ENCODE measurements around the gene RHOF. TPM values are rescaled to one million over a fixed set of nuclear protein-coding genes. Genes with fewer than 3 reads are reported as not detected.
A peak's percentile ranks its signal among the peaks of the same experiment; 100 is the strongest.

The RHOF gene
- total RNA-seq, 4 donors from 2014 or later: 14.1 to 24.3 (median 18.1) TPM

DNA sequence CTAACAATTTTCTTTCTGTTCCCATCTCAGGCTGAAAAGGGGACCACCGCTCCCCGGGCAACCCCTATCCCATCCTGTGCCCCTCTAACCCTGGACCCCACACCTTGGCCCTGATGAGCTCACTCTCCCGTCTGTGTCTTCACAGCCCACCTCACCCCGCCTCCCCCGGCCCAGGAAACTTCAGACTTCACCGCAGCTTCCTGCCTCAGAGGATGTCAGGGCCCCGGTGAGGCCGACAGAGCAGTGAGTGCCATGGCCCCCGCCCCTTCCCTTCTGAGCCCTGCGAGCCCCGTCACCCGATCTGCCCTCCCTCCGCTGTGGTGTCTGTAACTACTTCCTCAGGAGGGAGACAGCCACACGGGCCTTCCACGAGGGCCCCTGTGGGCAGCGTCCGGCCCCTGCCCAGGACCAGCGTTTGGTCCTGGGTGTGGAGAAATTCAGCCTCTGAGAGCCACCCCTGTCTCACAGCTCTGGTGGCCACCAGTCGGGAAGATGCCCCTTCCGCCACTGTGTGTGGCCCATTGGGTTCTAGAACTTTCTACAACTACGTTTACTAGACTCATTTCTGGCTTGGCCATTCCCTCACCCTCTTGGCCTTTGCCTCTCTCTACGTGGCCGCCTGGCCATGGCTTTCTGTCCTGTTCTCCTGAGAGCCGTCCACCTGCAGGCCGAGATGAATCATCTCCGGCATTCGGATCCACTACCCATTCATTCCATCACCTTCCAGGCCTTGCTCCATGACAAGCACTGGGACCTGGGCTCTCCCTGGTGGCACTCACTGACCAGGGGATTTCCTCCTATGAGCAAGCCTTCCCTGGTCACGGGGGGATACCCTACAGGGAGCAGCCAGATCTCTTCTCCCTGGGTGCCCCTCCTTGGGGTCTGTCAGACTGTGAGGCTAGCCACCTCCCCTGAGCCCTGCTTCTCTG lies 3.4 kb downstream of the RHOF start:
- H3K9me3 ChIP-seq: no peaks in the 10 kb centered on the region
- peak overlapping the region in 3 of 4 donors; percentile 13 to 88 (median 23) for H3K27ac ChIP-seq
- peak overlapping the region in 2 of 4 donors; percentile 4 to 18 for H3K4me3 ChIP-seq
- no peaks in the 10 kb centered on the region for H3K27me3 ChIP-seq
- peak in 1 of 2 donors; percentile 41 for DNase-seq (ENCODE audit: low spot score in 2 of 2)
- WGBS, 2 donors: 53% methylated on average over 28 of the region's 28 CpGs
- TF ChIP-seq EP300 (IDR thresholded peaks at IDR 0.05) (peak in 1 of 2 donors; percentile 6), POLR2A (IDR thresholded peaks at IDR 0.05) (peak in 1 of 2 donors; percentile 12)
- TF ChIP-seq, protein P1, sequence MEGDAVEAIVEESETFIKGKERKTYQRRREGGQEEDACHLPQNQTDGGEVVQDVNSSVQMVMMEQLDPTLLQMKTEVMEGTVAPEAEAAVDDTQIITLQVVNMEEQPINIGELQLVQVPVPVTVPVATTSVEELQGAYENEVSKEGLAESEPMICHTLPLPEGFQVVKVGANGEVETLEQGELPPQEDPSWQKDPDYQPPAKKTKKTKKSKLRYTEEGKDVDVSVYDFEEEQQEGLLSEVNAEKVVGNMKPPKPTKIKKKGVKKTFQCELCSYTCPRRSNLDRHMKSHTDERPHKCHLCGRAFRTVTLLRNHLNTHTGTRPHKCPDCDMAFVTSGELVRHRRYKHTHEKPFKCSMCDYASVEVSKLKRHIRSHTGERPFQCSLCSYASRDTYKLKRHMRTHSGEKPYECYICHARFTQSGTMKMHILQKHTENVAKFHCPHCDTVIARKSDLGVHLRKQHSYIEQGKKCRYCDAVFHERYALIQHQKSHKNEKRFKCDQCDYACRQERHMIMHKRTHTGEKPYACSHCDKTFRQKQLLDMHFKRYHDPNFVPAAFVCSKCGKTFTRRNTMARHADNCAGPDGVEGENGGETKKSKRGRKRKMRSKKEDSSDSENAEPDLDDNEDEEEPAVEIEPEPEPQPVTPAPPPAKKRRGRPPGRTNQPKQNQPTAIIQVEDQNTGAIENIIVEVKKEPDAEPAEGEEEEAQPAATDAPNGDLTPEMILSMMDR (IDR thresholded peaks at IDR 0.05): no peak
- H3K4me1 ChIP-seq: peaks cover 0 to 46% (median 23%) of the 10 kb centered on the region in 4 donors
- H3K36me3 ChIP-seq: peaks cover 0 to 3% (median 0%) of the 10 kb centered on the region in 3 donors

DNA sequence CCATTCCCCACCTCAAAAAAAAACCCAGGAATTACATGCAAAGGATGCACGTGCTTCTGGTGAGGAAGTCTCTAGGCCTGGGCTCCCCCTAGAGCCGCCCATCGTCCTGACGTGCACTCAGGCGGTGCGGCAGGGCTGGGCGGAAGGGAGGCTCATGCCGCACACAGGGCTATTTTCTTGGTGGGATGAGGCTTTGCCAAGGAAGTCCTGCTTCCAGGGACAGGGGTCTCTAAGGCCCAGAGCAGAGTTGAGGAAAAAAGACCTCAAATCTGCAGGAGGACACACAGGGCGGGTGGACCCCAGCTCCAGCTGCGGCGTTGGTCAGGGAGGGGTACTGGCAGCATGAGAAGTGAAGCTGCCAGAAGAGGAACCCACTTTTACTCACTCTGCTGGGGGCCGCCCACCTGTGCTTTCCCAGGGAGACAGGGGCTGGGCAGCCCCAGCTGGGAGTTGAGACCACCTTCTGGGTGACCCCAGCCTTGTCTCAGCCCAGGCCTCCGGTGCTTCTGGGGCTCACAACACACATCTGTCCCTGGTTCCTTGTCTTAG lies 4.2 kb downstream of the RHOF start:
- no peak for TF ChIP-seq POLR2A (IDR thresholded peaks at IDR 0.05)
- TF ChIP-seq, protein P1 (IDR thresholded peaks at IDR 0.05): peak in 1 of 5 experiments; percentile 5
- no peak for DNase-seq (ENCODE audit: low spot score in 2 of 2)
- Histone ChIP-seq H3K27me3 (no peaks in the 10 kb centered on the region), H3K4me1 (peaks cover 0 to 39% (median 20%) of the 10 kb centered on the region in 4 donors), H3K9me3 (no peaks in the 10 kb centered on the region), H3K36me3 (peaks cover 0 to 3% (median 0%) of the 10 kb centered on the region in 3 donors), H3K27ac (peak overlapping the region in 2 of 4 donors; percentile 23 to 88), H3K4me3 (peak overlapping the region in 2 of 4 donors; percentile 4 to 18)
- WGBS, 2 donors: 63 to 64% methylated on average over 12 to 13 of the region's 13 CpGs

DNA sequence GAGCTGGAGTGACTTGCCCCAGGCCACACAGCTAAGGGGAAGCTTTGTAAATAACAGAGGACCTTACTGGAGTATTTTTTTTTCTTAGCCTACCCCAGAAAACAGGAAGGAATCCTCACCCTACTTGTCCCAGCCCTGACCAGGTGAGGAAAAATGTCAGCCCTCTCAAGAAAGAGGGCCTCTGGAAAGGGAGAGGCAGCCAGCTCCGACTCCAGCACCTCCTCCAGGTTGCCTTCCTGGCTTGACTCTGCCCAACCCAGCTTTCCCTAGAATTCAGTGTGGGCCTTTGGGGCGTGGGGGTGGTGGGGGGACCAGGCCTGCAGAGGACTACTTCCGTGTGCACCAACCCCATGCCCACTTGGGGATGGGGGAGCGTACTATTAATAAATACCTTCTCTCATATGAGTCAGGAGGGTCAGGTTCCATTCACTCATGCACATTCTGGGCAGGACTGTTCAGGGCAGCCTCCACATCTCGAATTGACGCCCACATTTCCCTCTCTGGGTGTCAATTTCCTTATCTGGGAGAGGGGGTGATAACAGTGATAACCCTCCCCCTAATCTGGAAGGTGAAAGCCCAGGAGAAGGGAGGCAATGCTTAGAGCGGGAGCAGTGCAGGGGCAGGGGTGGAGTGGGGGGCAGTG lies 5.2 kb downstream of the RHOF start:
- Histone ChIP-seq H3K9me3 (no peaks in the 10 kb centered on the region), H3K27ac (peak overlapping the region in 1 of 4 donors; percentile 88), H3K36me3 (peaks cover 0 to 3% (median 0%) of the 10 kb centered on the region in 3 donors), H3K4me3 (no peak overlapping the region), H3K4me1 (peaks cover 0 to 34% (median 17%) of the 10 kb centered on the region in 4 donors), H3K27me3 (no peaks in the 10 kb centered on the region)
- DNase-seq (ENCODE audit: low spot score in 2 of 2): no peak
- TF ChIP-seq EP300 (IDR thresholded peaks at IDR 0.05): no peak
- WGBS, 2 donors: 81 to 87% methylated on average over 7 of the region's 7 CpGs

- Histone ChIP-seq H3K4me3 (no peak overlapping the region), H3K27ac (peak overlapping the region in 1 of 4 donors; percentile 64), H3K9me3 (no peaks in the 10 kb centered on the region), H3K4me1 (peaks cover 0 to 36% (median 12%) of the 10 kb centered on the region in 4 donors), H3K27me3 (no peaks in the 10 kb centered on the region), H3K36me3 (peaks cover 0 to 3% (median 0%) of the 10 kb centered on the region in 3 donors)
- WGBS, 2 donors: 77 to 83% methylated on average over 16 to 17 of the region's 17 CpGs
- TF ChIP-seq POLR2A (IDR thresholded peaks at IDR 0.05) (no peak), EP300 (IDR thresholded peaks at IDR 0.05) (no peak)
- TF ChIP-seq, protein P1 (IDR thresholded peaks at IDR 0.05): no peak
- DNase-seq (ENCODE audit: low spot score in 2 of 2): no peak
Observed at GRCh38 chr12:121787063-121788025, 6.1 kb downstream of the RHOF start.

All from tibial nerve (tissue), 4 donors.